Measurements from ENCODE around the gene TJP1.

DNA sequence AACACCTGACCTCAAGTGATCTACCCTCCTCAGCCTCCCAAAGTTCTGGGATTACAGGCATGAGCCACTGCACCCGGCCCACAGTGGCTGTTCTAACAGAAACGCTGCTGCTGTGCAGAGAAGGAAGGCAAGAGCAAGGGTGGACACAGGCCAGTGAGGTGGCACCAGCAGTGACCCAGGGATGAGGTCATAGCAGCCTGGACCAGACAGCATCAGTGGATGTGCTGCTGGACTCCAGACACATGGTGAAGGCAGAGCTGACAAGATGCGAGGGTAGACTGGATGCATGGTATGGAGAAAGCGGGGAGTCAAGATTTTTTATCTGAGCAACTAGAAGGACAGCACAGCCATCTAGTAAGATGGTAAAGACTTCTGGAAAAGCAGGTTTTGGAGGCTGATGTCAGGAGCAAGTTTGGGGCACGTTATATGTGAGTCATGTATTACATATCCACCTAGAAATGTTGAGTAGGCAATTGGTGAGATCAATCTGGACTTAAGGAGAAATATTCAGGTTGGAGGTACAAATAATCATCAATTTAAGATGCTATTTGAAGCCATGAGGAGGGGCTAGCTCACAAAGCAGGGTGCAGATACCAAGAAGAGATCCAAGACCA, 22.1 kb upstream of the TJP1 start:
- TF ChIP-seq, protein P1, sequence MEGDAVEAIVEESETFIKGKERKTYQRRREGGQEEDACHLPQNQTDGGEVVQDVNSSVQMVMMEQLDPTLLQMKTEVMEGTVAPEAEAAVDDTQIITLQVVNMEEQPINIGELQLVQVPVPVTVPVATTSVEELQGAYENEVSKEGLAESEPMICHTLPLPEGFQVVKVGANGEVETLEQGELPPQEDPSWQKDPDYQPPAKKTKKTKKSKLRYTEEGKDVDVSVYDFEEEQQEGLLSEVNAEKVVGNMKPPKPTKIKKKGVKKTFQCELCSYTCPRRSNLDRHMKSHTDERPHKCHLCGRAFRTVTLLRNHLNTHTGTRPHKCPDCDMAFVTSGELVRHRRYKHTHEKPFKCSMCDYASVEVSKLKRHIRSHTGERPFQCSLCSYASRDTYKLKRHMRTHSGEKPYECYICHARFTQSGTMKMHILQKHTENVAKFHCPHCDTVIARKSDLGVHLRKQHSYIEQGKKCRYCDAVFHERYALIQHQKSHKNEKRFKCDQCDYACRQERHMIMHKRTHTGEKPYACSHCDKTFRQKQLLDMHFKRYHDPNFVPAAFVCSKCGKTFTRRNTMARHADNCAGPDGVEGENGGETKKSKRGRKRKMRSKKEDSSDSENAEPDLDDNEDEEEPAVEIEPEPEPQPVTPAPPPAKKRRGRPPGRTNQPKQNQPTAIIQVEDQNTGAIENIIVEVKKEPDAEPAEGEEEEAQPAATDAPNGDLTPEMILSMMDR (IDR thresholded peaks at IDR 0.05 in 4 of 5, conservative IDR thresholded peaks at IDR 0.05 in 1 of 5): no peak
- no peak for TF ChIP-seq POLR2A (IDR thresholded peaks at IDR 0.05)
